HEK293 (cell line): ENCODE measurements around the gene ATP23.

ENCODE experiments used
- CTCF ChIA-PET: fragments of 350-600 bp; formaldehyde crosslinking; extraction: SDS; loops from one replicate; lab custom pipeline; 2021; ENCODE audit warnings: antibody characterized with exemption; lab: Yijun Ruan, JAX
- POLR2A ChIA-PET: fragments of 300-600 bp; formaldehyde crosslinking; extraction: SDS; loops from one replicate; lab custom pipeline; 2020; ENCODE audit warnings: antibody characterized with exemption, inconsistent platforms; lab: Yijun Ruan, JAX
- H3K27ac ChIP-seq: fragments of 200-500 bp; sonication (Bioruptor generic); 2 replicates; pipeline ENCODE4 v1.5.1; 2014; ENCODE audit warnings: low read depth, low read length, control low read depth, inconsistent platforms; ENCODE audit errors: extremely low read depth
- H3K36me3 ChIP-seq, 2 experiments: fragments of 200-500 bp in 1 of 2; sonication (Bioruptor generic) in 1 of 2; 1 replicate in 1 of 2; 2 replicates in 1 of 2; pipeline ENCODE4 v1.5.1; 2014 to 2017; ENCODE audit warnings: inconsistent platforms in 2 of 2, low read length in 2 of 2; ENCODE audit not compliant: control insufficient read depth in 2 of 2, insufficient read depth in 1 of 2
- H3K4me1 ChIP-seq: fragments of 200-500 bp; sonication (Bioruptor generic); 2 replicates; pipeline ENCODE4 v1.5.1; 2014; ENCODE audit warnings: mild to moderate bottlenecking, low read length, inconsistent platforms; ENCODE audit not compliant: control insufficient read depth, insufficient read depth
- H3K4me3 ChIP-seq: 2 replicates; pipeline ENCODE4 v1.5.1; 2011; ENCODE audit warnings: low read depth, mild to moderate bottlenecking, control low read depth, low read length, moderate library complexity
- H3K9me3 ChIP-seq: fragments of 200-500 bp; sonication (Bioruptor generic); 2 replicates; pipeline ENCODE4 v1.5.1; 2014; ENCODE audit warnings: low read depth, low read length, inconsistent platforms; ENCODE audit not compliant: control insufficient read depth, insufficient read depth
- KLF9 ChIP-seq: fragments of 450-650 bp; formaldehyde crosslinking; IDR thresholded peaks from 2 replicates; pipeline ENCODE4 v1.5.1; 2016; ENCODE audit warnings: missing biosample characterization, missing genetic modification characterization, low read depth
- WT1 ChIP-seq: fragments of 450-650 bp; formaldehyde crosslinking; IDR thresholded peaks from 2 replicates; pipeline ENCODE4 v1.5.1; 2016; ENCODE audit warnings: missing biosample characterization, missing genetic modification characterization
- ZBTB20 ChIP-seq: fragments of 450-650 bp; formaldehyde crosslinking; IDR thresholded peaks from 2 replicates; pipeline ENCODE4 v1.5.1; 2016; ENCODE audit warnings: missing biosample characterization, missing genetic modification characterization
- ZFP37 ChIP-seq: fragments of 450-650 bp; formaldehyde crosslinking; IDR thresholded peaks from 2 replicates; pipeline ENCODE4 v1.5.1; 2016; ENCODE audit warnings: missing biosample characterization, missing genetic modification characterization
- ZNF19 ChIP-seq: fragments of 450-650 bp; formaldehyde crosslinking; IDR thresholded peaks from 2 replicates; pipeline ENCODE4; 2016; ENCODE audit warnings: missing biosample characterization, missing genetic modification characterization, low read depth
- ZNF404 ChIP-seq: fragments of 450-650 bp; formaldehyde crosslinking; IDR thresholded peaks from 2 replicates; pipeline ENCODE4 v1.5.1; 2017; ENCODE audit warnings: missing biosample characterization, missing genetic modification characterization
- ZNF514 ChIP-seq: fragments of 450-650 bp; formaldehyde crosslinking; IDR thresholded peaks from 2 replicates; pipeline ENCODE4 v1.5.1; 2016; ENCODE audit warnings: missing biosample characterization, missing genetic modification characterization
- ZNF529 ChIP-seq: fragments of 450-650 bp; formaldehyde crosslinking; IDR thresholded peaks from 2 replicates; pipeline ENCODE4 v1.5.1; 2017; ENCODE audit warnings: missing genetic modification characterization, missing biosample characterization; ENCODE audit not compliant: insufficient replicate concordance
- ZNF555 ChIP-seq: fragments of 450-650 bp; formaldehyde crosslinking; conservative IDR thresholded peaks from 2 replicates; pipeline ENCODE4 v1.5.1; 2017; ENCODE audit warnings: missing biosample characterization, mild to moderate bottlenecking, missing genetic modification characterization, inconsistent platforms
- ZNF571 ChIP-seq: fragments of 450-650 bp; formaldehyde crosslinking; IDR thresholded peaks from 2 replicates; pipeline ENCODE4 v1.5.0; 2017; ENCODE audit warnings: missing biosample characterization, missing genetic modification characterization
- ZNF626 ChIP-seq: fragments of 450-650 bp; sonication (Bioruptor Pico); formaldehyde crosslinking; IDR thresholded peaks from 2 replicates; pipeline ENCODE4 v1.5.1; 2018; ENCODE audit warnings: missing biosample characterization, missing genetic modification characterization, inconsistent platforms
- TF ChIP-seq, protein P1 (sequence below): fragments of 450-650 bp; formaldehyde crosslinking; IDR thresholded peaks from 2 replicates; pipeline ENCODE4 v1.5.1; 2016; ENCODE audit warnings: missing biosample characterization, missing genetic modification characterization, borderline replicate concordance
- TF ChIP-seq, protein P2 (sequence below): fragments of 450-650 bp; formaldehyde crosslinking; IDR thresholded peaks from 2 replicates; pipeline ENCODE4; 2016; ENCODE audit warnings: missing biosample characterization, missing genetic modification characterization
- TF ChIP-seq, protein P3 (sequence below): fragments of 450-650 bp; formaldehyde crosslinking; IDR thresholded peaks from 2 replicates; pipeline ENCODE4 v1.5.1; 2017; ENCODE audit warnings: missing biosample characterization, missing genetic modification characterization
- TF ChIP-seq, protein P4 (sequence below): fragments of 450-650 bp; formaldehyde crosslinking; IDR thresholded peaks from 2 replicates; pipeline ENCODE4 v1.5.1; 2016; ENCODE audit warnings: missing biosample characterization, missing genetic modification characterization
- TF ChIP-seq, protein P5 (sequence below): fragments of 450-650 bp; formaldehyde crosslinking; IDR thresholded peaks from 2 replicates; pipeline ENCODE4 v1.5.1; 2016; ENCODE audit warnings: missing biosample characterization, missing genetic modification characterization
- TF ChIP-seq, protein P6 (sequence below): fragments of 450-650 bp; formaldehyde crosslinking; IDR thresholded peaks from 2 replicates; pipeline ENCODE4 v1.5.1; 2016; ENCODE audit warnings: missing biosample characterization, missing genetic modification characterization
- TF ChIP-seq, protein P7 (sequence below): fragments of 450-650 bp; formaldehyde crosslinking; IDR thresholded peaks from 2 replicates; pipeline ENCODE4 v1.5.1; 2016; ENCODE audit warnings: missing biosample characterization, missing genetic modification characterization
- TF ChIP-seq, protein P8 (sequence below): fragments of 450-650 bp; formaldehyde crosslinking; optimal IDR thresholded peaks from 2 replicates; pipeline ENCODE3; 2016; ENCODE audit warnings: missing biosample characterization, mild to moderate bottlenecking, missing genetic modification characterization

The ATP23 gene

DNA sequence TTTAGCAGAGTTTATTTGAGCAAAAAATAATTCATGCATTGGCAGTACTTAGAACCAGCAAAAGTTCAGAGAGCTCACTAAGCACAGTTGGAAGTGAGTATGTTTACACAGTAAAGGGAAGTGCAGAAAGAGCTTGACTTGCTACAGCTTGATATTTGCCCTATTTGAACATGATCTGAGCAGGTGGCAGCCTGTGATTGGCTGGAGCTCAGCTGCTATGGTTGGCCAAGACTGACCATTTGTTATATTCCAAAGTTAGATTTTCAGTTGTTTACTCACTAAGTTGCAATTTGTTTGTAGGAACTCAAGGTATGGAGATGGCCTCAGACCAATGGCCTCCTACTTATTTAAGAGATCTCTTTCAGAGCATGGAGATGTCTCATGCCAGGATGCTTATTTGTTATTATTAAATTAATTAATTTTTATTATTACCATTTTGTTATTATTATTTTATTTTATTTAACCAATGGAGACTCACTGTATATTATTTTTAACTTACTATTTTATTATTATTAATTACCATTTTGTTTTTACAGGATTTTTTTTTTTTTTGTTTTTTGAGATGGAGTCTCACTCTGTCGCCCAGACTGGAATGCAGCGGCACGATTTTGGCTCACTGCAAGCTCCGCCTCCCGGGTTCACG lies 49.0 kb downstream of the ATP23 start:
- H3K9me3 ChIP-seq: no peaks in the 10 kb centered on the region
- POLR2A ChIA-PET: no interaction called here
- no peaks in the 10 kb centered on the region for H3K4me1 ChIP-seq
- no peak overlapping the region for H3K27ac ChIP-seq
- CTCF ChIA-PET: no interaction called here
- TF ChIP-seq ZNF529: no peak
- TF ChIP-seq, protein P1, sequence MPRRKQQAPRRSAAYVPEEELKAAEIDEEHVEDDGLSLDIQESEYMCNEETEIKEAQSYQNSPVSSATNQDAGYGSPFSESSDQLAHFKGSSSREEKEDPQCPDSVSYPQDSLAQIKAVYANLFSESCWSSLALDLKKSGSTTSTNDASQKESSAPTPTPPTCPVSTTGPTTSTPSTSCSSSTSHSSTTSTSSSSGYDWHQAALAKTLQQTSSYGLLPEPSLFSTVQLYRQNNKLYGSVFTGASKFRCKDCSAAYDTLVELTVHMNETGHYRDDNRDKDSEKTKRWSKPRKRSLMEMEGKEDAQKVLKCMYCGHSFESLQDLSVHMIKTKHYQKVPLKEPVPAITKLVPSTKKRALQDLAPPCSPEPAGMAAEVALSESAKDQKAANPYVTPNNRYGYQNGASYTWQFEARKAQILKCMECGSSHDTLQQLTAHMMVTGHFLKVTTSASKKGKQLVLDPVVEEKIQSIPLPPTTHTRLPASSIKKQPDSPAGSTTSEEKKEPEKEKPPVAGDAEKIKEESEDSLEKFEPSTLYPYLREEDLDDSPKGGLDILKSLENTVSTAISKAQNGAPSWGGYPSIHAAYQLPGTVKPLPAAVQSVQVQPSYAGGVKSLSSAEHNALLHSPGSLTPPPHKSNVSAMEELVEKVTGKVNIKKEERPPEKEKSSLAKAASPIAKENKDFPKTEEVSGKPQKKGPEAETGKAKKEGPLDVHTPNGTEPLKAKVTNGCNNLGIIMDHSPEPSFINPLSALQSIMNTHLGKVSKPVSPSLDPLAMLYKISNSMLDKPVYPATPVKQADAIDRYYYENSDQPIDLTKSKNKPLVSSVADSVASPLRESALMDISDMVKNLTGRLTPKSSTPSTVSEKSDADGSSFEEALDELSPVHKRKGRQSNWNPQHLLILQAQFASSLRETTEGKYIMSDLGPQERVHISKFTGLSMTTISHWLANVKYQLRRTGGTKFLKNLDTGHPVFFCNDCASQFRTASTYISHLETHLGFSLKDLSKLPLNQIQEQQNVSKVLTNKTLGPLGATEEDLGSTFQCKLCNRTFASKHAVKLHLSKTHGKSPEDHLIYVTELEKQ (tag by site-specific recombination): no peak
- TF ChIP-seq WT1 (tag by site-specific recombination): no peak
- TF ChIP-seq ZNF555 (tag by site-specific recombination): no peak
- TF ChIP-seq, protein P2, sequence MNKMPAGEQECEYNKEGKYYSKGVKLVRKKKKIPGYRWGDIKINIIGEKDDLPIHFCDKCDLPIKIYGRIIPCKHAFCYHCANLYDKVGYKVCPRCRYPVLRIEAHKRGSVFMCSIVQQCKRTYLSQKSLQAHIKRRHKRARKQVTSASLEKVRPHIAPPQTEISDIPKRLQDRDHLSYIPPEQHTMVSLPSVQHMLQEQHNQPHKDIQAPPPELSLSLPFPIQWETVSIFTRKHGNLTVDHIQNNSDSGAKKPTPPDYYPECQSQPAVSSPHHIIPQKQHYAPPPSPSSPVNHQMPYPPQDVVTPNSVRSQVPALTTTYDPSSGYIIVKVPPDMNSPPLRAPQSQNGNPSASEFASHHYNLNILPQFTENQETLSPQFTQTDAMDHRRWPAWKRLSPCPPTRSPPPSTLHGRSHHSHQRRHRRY (tag by site-specific recombination): no peak
- no peak for TF ChIP-seq KLF9
- TF ChIP-seq, protein P3, sequence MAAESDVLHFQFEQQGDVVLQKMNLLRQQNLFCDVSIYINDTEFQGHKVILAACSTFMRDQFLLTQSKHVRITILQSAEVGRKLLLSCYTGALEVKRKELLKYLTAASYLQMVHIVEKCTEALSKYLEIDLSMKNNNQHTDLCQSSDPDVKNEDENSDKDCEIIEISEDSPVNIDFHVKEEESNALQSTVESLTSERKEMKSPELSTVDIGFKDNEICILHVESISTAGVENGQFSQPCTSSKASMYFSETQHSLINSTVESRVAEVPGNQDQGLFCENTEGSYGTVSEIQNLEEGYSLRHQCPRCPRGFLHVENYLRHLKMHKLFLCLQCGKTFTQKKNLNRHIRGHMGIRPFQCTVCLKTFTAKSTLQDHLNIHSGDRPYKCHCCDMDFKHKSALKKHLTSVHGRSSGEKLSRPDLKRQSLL (tag by site-specific recombination): no peak
- no peak for TF ChIP-seq ZBTB20 (tag by site-specific recombination)
- TF ChIP-seq, protein P4, sequence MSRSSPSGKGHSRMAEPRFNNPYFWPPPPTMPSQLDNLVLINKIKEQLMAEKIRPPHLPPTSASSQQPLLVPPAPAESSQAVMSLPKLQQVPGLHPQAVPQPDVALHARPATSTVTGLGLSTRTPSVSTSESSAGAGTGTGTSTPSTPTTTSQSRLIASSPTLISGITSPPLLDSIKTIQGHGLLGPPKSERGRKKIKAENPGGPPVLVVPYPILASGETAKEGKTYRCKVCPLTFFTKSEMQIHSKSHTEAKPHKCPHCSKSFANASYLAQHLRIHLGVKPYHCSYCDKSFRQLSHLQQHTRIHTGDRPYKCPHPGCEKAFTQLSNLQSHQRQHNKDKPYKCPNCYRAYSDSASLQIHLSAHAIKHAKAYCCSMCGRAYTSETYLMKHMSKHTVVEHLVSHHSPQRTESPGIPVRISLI (tag by site-specific recombination): no peak
- TF ChIP-seq ZNF514 (tag by site-specific recombination): no peak
- no peaks in the 10 kb centered on the region for H3K36me3 ChIP-seq
- no peak overlapping the region for H3K4me3 ChIP-seq

DNA sequence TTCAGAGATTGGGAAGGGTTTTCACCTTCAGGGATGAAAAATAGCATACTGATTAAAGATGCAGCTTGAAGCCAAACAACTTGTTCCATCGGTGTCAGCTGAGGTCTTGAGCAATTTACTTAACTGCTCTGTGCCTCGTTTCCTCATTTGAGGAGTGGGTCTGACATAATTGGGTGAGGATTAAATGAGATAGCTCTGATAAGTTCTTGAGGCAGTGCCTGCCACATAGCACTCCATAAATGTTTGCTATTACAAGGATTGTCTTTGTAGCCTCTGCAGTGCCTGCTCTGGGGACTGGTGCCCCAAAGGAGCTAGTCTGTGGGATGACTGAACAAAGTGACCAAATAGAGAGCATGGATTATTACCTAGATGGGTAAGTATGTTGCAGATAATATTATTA lies 50.6 kb downstream of the ATP23 start:
- no peak overlapping the region for H3K27ac ChIP-seq
- CTCF ChIA-PET: interaction anchor here (0.8 kb wide), 1 partner anchor 73 kb away, joined by 3 read pairs; no protein-coding TSS in a partner anchor
- no peaks in the 10 kb centered on the region for H3K4me1 ChIP-seq
- POLR2A ChIA-PET: no interaction called here
- H3K4me3 ChIP-seq: no peak overlapping the region
- H3K9me3 ChIP-seq: no peaks in the 10 kb centered on the region
- no peaks in the 10 kb centered on the region for H3K36me3 ChIP-seq
- TF ChIP-seq ZNF19 (tag by site-specific recombination) (no peak), ZNF404 (tag by site-specific recombination) (no peak), ZFP37 (tag by site-specific recombination) (no peak), ZNF571 (no peak), ZNF626 (tag by site-specific recombination) (no peak)
- TF ChIP-seq, protein P5, sequence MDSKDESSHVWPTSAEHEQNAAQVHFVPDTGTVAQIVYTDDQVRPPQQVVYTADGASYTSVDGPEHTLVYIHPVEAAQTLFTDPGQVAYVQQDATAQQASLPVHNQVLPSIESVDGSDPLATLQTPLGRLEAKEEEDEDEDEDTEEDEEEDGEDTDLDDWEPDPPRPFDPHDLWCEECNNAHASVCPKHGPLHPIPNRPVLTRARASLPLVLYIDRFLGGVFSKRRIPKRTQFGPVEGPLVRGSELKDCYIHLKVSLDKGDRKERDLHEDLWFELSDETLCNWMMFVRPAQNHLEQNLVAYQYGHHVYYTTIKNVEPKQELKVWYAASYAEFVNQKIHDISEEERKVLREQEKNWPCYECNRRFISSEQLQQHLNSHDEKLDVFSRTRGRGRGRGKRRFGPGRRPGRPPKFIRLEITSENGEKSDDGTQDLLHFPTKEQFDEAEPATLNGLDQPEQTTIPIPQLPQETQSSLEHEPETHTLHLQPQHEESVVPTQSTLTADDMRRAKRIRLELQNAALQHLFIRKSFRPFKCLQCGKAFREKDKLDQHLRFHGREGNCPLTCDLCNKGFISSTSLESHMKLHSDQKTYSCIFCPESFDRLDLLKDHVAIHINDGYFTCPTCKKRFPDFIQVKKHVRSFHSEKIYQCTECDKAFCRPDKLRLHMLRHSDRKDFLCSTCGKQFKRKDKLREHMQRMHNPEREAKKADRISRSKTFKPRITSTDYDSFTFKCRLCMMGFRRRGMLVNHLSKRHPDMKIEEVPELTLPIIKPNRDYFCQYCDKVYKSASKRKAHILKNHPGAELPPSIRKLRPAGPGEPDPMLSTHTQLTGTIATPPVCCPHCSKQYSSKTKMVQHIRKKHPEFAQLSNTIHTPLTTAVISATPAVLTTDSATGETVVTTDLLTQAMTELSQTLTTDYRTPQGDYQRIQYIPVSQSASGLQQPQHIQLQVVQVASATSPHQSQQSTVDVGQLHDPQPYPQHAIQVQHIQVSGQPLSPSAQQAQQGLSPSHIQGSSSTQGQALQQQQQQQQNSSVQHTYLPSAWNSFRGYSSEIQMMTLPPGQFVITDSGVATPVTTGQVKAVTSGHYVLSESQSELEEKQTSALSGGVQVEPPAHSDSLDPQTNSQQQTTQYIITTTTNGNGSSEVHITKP (tag by site-specific recombination): no peak
- TF ChIP-seq, protein P6, sequence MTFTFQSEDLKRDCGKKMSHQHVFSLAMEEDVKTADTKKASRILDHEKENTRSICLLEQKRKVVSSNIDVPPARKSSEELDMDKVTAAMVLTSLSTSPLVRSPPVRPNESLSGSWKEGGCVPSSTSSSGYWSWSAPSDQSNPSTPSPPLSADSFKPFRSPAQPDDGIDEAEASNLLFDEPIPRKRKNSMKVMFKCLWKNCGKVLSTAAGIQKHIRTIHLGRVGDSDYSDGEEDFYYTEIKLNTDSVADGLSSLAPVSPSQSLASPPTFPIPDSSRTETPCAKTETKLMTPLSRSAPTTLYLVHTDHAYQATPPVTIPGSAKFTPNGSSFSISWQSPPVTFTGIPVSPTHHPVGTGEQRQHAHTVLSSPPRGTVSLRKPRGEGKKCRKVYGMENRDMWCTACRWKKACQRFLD (tag by site-specific recombination): no peak
- TF ChIP-seq, protein P7, sequence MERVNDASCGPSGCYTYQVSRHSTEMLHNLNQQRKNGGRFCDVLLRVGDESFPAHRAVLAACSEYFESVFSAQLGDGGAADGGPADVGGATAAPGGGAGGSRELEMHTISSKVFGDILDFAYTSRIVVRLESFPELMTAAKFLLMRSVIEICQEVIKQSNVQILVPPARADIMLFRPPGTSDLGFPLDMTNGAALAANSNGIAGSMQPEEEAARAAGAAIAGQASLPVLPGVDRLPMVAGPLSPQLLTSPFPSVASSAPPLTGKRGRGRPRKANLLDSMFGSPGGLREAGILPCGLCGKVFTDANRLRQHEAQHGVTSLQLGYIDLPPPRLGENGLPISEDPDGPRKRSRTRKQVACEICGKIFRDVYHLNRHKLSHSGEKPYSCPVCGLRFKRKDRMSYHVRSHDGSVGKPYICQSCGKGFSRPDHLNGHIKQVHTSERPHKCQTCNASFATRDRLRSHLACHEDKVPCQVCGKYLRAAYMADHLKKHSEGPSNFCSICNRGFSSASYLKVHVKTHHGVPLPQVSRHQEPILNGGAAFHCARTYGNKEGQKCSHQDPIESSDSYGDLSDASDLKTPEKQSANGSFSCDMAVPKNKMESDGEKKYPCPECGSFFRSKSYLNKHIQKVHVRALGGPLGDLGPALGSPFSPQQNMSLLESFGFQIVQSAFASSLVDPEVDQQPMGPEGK (tag by site-specific recombination): no peak
- TF ChIP-seq, protein P8, sequence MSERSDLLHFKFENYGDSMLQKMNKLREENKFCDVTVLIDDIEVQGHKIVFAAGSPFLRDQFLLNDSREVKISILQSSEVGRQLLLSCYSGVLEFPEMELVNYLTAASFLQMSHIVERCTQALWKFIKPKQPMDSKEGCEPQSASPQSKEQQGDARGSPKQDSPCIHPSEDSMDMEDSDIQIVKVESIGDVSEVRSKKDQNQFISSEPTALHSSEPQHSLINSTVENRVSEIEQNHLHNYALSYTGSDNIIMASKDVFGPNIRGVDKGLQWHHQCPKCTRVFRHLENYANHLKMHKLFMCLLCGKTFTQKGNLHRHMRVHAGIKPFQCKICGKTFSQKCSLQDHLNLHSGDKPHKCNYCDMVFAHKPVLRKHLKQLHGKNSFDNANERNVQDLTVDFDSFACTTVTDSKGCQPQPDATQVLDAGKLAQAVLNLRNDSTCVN: no peak
